Stimulated activated CD4-positive, alpha-beta T cell treated with anti-CD3 and anti-CD28 coated beads, TNF-alpha, amount 100 ng/mL, for 4 hours (primary cell): ENCODE results near the gene TAX1BP1.

ENCODE experiments used
- DNase-seq, 3 experiments: peaks; one replicate each; pipeline ENCODE4 v3.0.0-alpha.2; 2020; ENCODE audit warnings: low read depth in 3 of 3

The TAX1BP1 gene

GRCh38 chr7:27781188-27781587 lies 41.2 kb downstream of the TAX1BP1 start:
- DNase-seq = no peak

- DNase-seq = no peak
Observed at GRCh38 chr7:27782849-27783248, 42.9 kb downstream of the TAX1BP1 start.

GRCh38 chr7:27784399-27785053 lies 44.6 kb downstream of the TAX1BP1 start:
- DNase-seq = peak in 1 of 3 experiments; percentile 1

GRCh38 chr7:27788437-27788836 lies 48.5 kb downstream of the TAX1BP1 start:
- DNase-seq = no peak

- DNase-seq = no peak
Observed at GRCh38 chr7:27793780-27794179, 53.8 kb downstream of the TAX1BP1 start.

GRCh38 chr7:27795977-27796376 lies 56.0 kb downstream of the TAX1BP1 start:
- no peak for DNase-seq

GRCh38 chr7:27799212-27799611 lies 59.2 kb downstream of the TAX1BP1 start:
- no peak for DNase-seq

GRCh38 chr7:27802999-27803398 lies 63.0 kb downstream of the TAX1BP1 start:
- DNase-seq = no peak

GRCh38 chr7:27804139-27804538 lies 64.2 kb downstream of the TAX1BP1 start:
- DNase-seq = no peak

- no peak for DNase-seq
Observed at GRCh38 chr7:27808626-27809025, 68.7 kb downstream of the TAX1BP1 start.

- no peak for DNase-seq
Observed at GRCh38 chr7:27810186-27810585, 70.2 kb downstream of the TAX1BP1 start.

- DNase-seq = no peak
Observed at GRCh38 chr7:27812706-27813105, 72.7 kb downstream of the TAX1BP1 start.

GRCh38 chr7:27822245-27822644 lies 82.3 kb downstream of the TAX1BP1 start:
- DNase-seq = no peak

- DNase-seq = no peak
Observed at GRCh38 chr7:27825891-27826290, 85.9 kb downstream of the TAX1BP1 start.

GRCh38 chr7:27826357-27826756 lies 86.4 kb downstream of the TAX1BP1 start:
- no peak for DNase-seq

GRCh38 chr7:27834179-27834921 lies 94.4 kb downstream of the TAX1BP1 start:
- DNase-seq = no peak

- no peak for DNase-seq
Observed at GRCh38 chr7:27835376-27835775, 95.4 kb downstream of the TAX1BP1 start.

GRCh38 chr7:27836536-27836935 lies 96.6 kb downstream of the TAX1BP1 start:
- DNase-seq = no peak

GRCh38 chr7:27839099-27839498 lies 99.1 kb downstream of the TAX1BP1 start:
- no peak for DNase-seq

- peak; percentile 13 to 35 (median 33) for DNase-seq
Observed at GRCh38 chr7:27840313-27840712, 100.4 kb downstream of the TAX1BP1 start.

GRCh38 chr7:27840760-27841364 lies 100.9 kb downstream of the TAX1BP1 start:
- DNase-seq = no peak

GRCh38 chr7:27842094-27842692 lies 102.2 kb downstream of the TAX1BP1 start:
- no peak for DNase-seq

GRCh38 chr7:27842851-27843250 lies 102.9 kb downstream of the TAX1BP1 start:
- no peak for DNase-seq
